Measurements from ENCODE around the gene NCAM2.

Gene NCAM2

DNA sequence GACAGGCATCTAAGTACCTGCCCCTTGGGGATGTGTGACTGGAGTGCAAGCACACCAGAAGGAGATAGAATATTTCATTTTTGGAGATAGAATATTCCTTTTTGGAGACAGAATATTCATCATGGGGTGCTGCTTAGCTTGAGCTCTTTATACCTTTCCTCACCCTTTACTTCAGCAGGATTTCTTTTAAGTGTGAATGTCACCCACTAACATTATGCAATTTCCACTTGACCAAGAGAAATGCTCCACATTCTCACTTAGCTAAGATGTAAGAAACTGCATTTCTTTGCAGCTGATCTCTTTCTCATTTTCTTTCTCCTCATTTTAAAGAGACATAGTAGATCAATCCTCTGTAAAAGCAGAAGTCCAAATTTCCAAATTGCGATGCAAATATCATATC lies 436.7 kb downstream of the NCAM2 start:
- Histone ChIP-seq H3K4me3 (no peak overlapping the region), H3K27ac (no peak overlapping the region)

DNA sequence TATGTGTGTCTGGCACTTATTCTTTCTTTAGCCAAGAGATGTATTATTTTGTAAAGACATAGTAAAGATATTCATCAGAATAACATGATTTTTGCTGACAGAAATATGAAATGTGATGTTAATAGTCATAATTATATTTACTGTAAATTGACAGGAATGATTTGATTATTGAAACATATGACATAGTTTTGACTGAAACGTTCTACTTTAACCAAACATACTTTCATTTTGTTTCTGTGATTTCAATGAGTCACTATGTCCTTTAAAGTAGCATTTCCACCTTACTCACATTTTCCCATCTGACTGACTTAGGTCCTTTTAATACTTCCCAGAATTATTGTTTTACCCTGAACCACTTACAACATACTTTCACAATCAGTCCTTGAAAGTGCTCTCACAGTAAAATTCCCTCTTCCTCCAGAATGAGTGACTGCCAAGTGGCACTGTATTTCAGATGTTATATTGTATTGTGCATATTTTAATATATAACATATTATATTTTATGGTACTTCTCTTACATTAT lies 437.9 kb downstream of the NCAM2 start:
- Histone ChIP-seq H3K4me3 (no peak overlapping the region), H3K27ac (no peak overlapping the region)
- TF ChIP-seq, protein P1, sequence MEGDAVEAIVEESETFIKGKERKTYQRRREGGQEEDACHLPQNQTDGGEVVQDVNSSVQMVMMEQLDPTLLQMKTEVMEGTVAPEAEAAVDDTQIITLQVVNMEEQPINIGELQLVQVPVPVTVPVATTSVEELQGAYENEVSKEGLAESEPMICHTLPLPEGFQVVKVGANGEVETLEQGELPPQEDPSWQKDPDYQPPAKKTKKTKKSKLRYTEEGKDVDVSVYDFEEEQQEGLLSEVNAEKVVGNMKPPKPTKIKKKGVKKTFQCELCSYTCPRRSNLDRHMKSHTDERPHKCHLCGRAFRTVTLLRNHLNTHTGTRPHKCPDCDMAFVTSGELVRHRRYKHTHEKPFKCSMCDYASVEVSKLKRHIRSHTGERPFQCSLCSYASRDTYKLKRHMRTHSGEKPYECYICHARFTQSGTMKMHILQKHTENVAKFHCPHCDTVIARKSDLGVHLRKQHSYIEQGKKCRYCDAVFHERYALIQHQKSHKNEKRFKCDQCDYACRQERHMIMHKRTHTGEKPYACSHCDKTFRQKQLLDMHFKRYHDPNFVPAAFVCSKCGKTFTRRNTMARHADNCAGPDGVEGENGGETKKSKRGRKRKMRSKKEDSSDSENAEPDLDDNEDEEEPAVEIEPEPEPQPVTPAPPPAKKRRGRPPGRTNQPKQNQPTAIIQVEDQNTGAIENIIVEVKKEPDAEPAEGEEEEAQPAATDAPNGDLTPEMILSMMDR (IDR thresholded peaks at IDR 0.05): no peak
- DNase-seq (ENCODE audit: low spot score): no peak

More for the DNA sequence above, 436.7 kb downstream of the NCAM2 start:
- TF ChIP-seq, protein P1 (IDR thresholded peaks at IDR 0.05): no peak
- no peak for DNase-seq (ENCODE audit: low spot score)

- TF ChIP-seq, protein P1 (IDR thresholded peaks at IDR 0.05): no peak
- H3K4me3 ChIP-seq: no peak overlapping the region
- no peak for DNase-seq (ENCODE audit: low spot score)
- H3K27ac ChIP-seq: no peak overlapping the region
Observed at GRCh38 chr21:21439761-21440160, 441.6 kb downstream of the NCAM2 start.

DNA sequence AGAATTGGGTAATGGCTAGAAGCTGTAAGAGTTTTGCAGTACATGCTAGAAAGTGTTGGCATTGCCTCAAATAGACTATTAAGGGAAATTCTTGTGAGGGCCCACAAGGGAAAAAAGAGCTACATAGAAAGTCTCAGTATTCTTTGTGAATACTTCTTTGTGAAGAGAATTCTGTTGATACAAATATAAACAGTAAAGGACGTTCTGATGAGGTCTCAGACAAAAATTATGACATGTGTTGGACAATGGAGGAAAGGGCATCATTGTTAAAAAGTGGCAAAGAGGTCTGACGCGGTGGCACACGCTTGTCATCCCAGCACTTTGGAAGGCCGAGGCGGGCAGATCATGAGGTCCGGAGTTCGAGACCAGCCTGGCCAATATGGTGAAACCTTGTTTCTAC lies 458.9 kb downstream of the NCAM2 start:
- TF ChIP-seq, protein P1 (IDR thresholded peaks at IDR 0.05): no peak
- H3K27ac ChIP-seq: no peak overlapping the region
- no peak overlapping the region for H3K4me3 ChIP-seq
- no peak for DNase-seq (ENCODE audit: low spot score)

DNA sequence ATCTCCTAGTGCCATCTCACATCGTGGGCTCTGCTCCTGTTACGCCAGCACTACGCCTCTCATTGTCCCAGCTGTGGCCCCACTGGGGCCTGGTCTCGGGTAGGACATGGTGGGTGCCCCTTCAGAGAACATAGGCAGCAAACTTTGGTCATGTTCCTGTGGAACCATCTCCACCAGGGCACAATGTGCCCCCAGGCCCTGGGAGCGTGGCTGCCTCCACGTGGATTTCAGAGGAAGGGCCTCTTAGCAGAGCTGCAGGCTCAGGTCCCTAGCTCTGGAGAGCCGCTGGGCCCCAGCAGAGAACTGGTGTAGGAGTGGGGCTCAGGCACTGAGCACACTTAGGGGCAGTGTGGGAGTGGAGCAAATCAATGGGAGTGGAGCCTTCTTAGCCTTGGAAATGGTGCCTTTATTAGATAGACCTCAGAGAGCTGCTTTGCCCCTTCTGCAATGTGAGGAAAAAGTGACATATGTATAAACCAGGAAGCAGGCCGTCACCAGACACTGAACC lies 460.0 kb downstream of the NCAM2 start:
- DNase-seq (ENCODE audit: low spot score): no peak
- Histone ChIP-seq H3K27ac (no peak overlapping the region), H3K4me3 (no peak overlapping the region)
- TF ChIP-seq, protein P1 (IDR thresholded peaks at IDR 0.05): no peak

DNA sequence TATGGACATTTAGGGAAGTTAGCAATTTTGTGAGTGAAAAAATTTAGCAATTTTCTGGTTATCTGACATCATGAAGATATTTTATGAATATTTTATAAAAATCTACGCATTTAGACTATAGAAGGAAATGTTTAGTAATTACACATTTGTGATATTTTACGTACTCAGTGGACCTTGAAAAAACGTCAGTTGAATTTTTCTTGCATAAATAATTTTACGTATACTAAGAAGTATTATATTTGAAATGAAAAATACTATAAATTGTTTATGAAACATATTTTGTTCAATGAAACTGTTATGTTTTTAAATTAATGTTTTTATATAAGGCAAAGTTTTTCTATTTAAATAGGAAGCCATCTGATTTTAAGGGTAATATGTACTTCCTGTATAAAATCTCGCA lies 462.8 kb downstream of the NCAM2 start:
- no peak overlapping the region for H3K27ac ChIP-seq
- no peak overlapping the region for H3K4me3 ChIP-seq
- DNase-seq (ENCODE audit: low spot score): no peak
- TF ChIP-seq, protein P1 (IDR thresholded peaks at IDR 0.05): no peak

GRCh38 chr21:21463456-21463855 lies 465.2 kb downstream of the NCAM2 start:
- H3K27ac ChIP-seq: no peak overlapping the region
- H3K4me3 ChIP-seq: no peak overlapping the region
- no peak for DNase-seq (ENCODE audit: low spot score)
- TF ChIP-seq, protein P1 (IDR thresholded peaks at IDR 0.05): no peak

All from coronary artery (tissue), 2 donors.